GM19238 (cell line): ENCODE data around the gene CCNI2.

Experiments used
- DNase-seq: peaks from one replicate; pipeline ENCODE4 v3.0.0; 2011; ENCODE audit warnings: low spot score; ENCODE audit not compliant: insufficient read length

Gene CCNI2

GRCh38 chr5:132750471-132751230, 3.4 kb downstream of the CCNI2 start:
- no peak for DNase-seq

- no peak for DNase-seq
Observed at GRCh38 chr5:132751444-132751843, 4.2 kb downstream of the CCNI2 start.

GRCh38 chr5:132751971-132752580, 4.8 kb downstream of the CCNI2 start:
- DNase-seq: no peak

GRCh38 chr5:132752581-132753125, 5.4 kb downstream of the CCNI2 start:
- no peak for DNase-seq

- DNase-seq: no peak
Observed at GRCh38 chr5:132753135-132753987, 6.1 kb downstream of the CCNI2 start.

- no peak for DNase-seq
Observed at GRCh38 chr5:132754111-132754510, 6.9 kb downstream of the CCNI2 start.

GRCh38 chr5:132754947-132755346, 7.7 kb downstream of the CCNI2 start:
- no peak for DNase-seq

GRCh38 chr5:132756542-132756941, 9.3 kb downstream of the CCNI2 start:
- DNase-seq: no peak

- no peak for DNase-seq
Observed at GRCh38 chr5:132758451-132758850, 11.2 kb downstream of the CCNI2 start.

- DNase-seq: no peak
Observed at GRCh38 chr5:132759114-132760048, 12.2 kb downstream of the CCNI2 start.

GRCh38 chr5:132760049-132760420, 12.8 kb downstream of the CCNI2 start:
- no peak for DNase-seq

- DNase-seq: no peak
Observed at GRCh38 chr5:132760601-132761317, 13.5 kb downstream of the CCNI2 start.

- DNase-seq: no peak
Observed at GRCh38 chr5:132761321-132762240, 14.4 kb downstream of the CCNI2 start.

GRCh38 chr5:132762246-132763000, 15.2 kb downstream of the CCNI2 start:
- no peak for DNase-seq

GRCh38 chr5:132763181-132764036, 16.2 kb downstream of the CCNI2 start:
- no peak for DNase-seq

- no peak for DNase-seq
Observed at GRCh38 chr5:132764051-132764450, 16.8 kb downstream of the CCNI2 start.

GRCh38 chr5:132764671-132765238, 17.5 kb downstream of the CCNI2 start:
- no peak for DNase-seq
